DND-41 (cell line): ENCODE measurements around the gene LTBP3.

Experiments
- EZH2 ChIP-seq: IDR thresholded peaks from 3 replicates; pipeline ENCODE4 v1.6.1; 2012; ENCODE audit warnings: borderline replicate concordance, low read depth, mild to moderate bottlenecking, moderate library complexity, low read length, inconsistent platforms; ENCODE audit not compliant: severe bottlenecking
- TF ChIP-seq, protein P1 (sequence below): IDR thresholded peaks from 2 replicates; pipeline ENCODE4 v1.5.1; 2012; ENCODE audit warnings: borderline replicate concordance, low read length, moderate library complexity, mild to moderate bottlenecking; ENCODE audit not compliant: poor library complexity, severe bottlenecking; ENCODE audit errors: extremely low read depth

GRCh38 chr11:65489706-65490320 is 68.3 kb downstream of the LTBP3 start:
- TF ChIP-seq, protein P1, sequence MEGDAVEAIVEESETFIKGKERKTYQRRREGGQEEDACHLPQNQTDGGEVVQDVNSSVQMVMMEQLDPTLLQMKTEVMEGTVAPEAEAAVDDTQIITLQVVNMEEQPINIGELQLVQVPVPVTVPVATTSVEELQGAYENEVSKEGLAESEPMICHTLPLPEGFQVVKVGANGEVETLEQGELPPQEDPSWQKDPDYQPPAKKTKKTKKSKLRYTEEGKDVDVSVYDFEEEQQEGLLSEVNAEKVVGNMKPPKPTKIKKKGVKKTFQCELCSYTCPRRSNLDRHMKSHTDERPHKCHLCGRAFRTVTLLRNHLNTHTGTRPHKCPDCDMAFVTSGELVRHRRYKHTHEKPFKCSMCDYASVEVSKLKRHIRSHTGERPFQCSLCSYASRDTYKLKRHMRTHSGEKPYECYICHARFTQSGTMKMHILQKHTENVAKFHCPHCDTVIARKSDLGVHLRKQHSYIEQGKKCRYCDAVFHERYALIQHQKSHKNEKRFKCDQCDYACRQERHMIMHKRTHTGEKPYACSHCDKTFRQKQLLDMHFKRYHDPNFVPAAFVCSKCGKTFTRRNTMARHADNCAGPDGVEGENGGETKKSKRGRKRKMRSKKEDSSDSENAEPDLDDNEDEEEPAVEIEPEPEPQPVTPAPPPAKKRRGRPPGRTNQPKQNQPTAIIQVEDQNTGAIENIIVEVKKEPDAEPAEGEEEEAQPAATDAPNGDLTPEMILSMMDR: no peak
- no peak for TF ChIP-seq EZH2
